Measurements from ENCODE around the gene CBX8. TPM values are rescaled to one million over a fixed set of nuclear protein-coding genes. Genes with fewer than 3 reads are reported as not detected.

CBX8 gene
- total and polyA plus RNA-seq, 2 of the 8 experiments (the other 6 are each of a cell fraction or from before 2014, with no cell fraction given): 0.09 to 2.1 TPM

DNA sequence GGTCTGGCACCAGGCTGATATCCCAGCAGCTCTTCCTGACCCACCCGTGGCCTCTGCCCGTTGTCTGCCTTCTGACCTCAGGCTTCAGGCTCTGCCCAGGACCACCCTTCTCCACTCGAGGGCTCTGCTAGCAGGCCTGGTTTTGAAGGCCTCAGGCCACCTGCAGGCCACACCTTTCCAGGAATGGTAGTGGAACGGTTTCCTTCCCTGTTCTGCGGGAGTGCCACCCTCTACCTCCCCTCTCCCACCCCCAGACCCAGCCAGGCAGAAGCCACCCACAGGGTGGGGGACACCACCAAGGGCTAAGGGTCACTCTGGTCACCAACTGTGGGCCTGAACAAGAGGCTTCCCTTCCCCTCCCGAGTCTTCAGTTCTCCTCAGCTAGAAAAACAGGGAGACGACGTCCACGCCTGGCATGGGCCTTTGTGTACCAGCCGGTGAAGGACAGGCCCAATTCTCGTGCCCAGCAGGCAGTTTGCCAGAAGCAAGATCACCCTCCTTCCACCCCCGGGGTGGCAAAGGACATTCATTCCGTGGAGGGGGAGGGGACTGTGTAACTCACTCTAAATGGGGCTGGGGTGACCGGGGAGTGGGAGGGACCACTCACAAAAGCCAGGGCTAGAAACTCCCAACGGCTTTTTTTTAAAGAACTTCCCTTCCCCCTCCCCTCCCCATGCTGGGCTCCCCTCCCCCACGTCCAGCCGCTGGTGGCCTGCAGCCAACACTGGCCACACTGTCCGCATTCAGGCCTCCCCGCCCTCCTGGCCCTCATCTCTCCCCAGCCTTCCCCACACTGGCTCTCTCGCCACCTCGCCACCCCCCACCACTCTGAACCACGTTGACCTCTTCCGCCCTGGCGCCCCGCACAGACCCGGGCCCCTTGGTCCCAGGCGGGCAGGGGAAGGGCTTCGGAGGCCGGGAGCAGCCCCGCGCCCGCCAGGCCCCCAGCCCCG, 34.7 kb upstream of the CBX8 start:
- Histone ChIP-seq H3K23ac (ENCODE audit: insufficient read length) (no peak overlapping the region), H3K56ac (replicated peaks; ENCODE audit: insufficient read length, low read depth, low read length) (no peak overlapping the region), H3K79me1 (ENCODE audit: low read depth, low read length) (no peaks in the 10 kb centered on the region), H3K4me1 (replicated peaks in 1 of 4; ENCODE audit: control insufficient read depth in 3 of 4, insufficient read depth in 4 of 4, low read length in 3 of 4) (peaks cover 3 to 47% (median 22%) of the 10 kb centered on the region in 4 experiments), H3K79me2 (ENCODE audit: control insufficient read depth in 1 of 2, insufficient read depth in 2 of 2, low read length in 2 of 2) (no peaks in the 10 kb centered on the region), H2BK15ac (ENCODE audit: low read length) (peak overlapping the region; percentile 97), H4K20me1 (replicated peaks in 1 of 2; ENCODE audit: control insufficient read depth in 1 of 2, insufficient read depth in 2 of 2, low read length in 2 of 2) (peaks cover 7 to 17% of the 10 kb centered on the region in 2 experiments), H3K4me3 (ENCODE audit: extremely low read depth in 1 of 4, insufficient read depth in 2 of 4, low read depth in 3 of 4, low read length in 4 of 4) (peak overlapping the region; percentile 9 to 59 (median 26)), H3K27ac (ENCODE audit: low read depth, low read length) (no peak overlapping the region), H2BK120ac (replicated peaks; ENCODE audit: low read depth, low read length) (no peak overlapping the region), H3K18ac (ENCODE audit: extremely low read depth, low read length) (peak overlapping the region; percentile 55), H2AK5ac (ENCODE audit: low read depth, low read length) (peak overlapping the region; percentile 95), H3K4me2 (ENCODE audit: insufficient read depth in 1 of 2, low read depth in 2 of 2, low read length in 2 of 2) (peak overlapping the region; percentile 76 to 82), H3K36me3 (ENCODE audit: control insufficient read depth in 2 of 4, insufficient read depth in 4 of 4, low read length in 3 of 4) (peaks cover 0 to 4% (median 0%) of the 10 kb centered on the region in 4 experiments; a peak in 2 of 8 replicates), H3K23me2 (ENCODE audit: low read depth, low read length) (peaks cover 10% of the 10 kb centered on the region; the same call in 1 of the 2 replicates), H2BK5ac (ENCODE audit: low read depth, low read length) (peak overlapping the region; percentile 66; the same call in 1 of the 2 replicates), H3K27me3 (replicated peaks in 1 of 4; ENCODE audit: control insufficient read depth in 3 of 4, extremely low read depth in 1 of 4, insufficient read depth in 3 of 4, low read length in 3 of 4) (peaks cover 59 to 96% (median 86%) of the 10 kb centered on the region in 4 experiments), H3K4ac (replicated peaks; ENCODE audit: insufficient read length, low read depth, low read length) (peak overlapping the region; percentile 4), H2BK12ac (ENCODE audit: low read depth, low read length) (peak overlapping the region; percentile 97; the same call in 1 of the 2 replicates), H4K91ac (replicated peaks; ENCODE audit: insufficient read length, low read length) (peak overlapping the region; percentile 12), H4K8ac (ENCODE audit: extremely low read depth, insufficient read depth, low read length) (peak overlapping the region; percentile 9; the same call in 1 of the 2 replicates), H3K9me3 (ENCODE audit: insufficient read depth in 2 of 2, low read depth in 1 of 2, low read length in 1 of 2) (no peaks in the 10 kb centered on the region; a peak in 1 of 4 replicates), H3K9ac (replicated peaks in 1 of 4; ENCODE audit: extremely low read depth in 1 of 4, low read depth in 3 of 4, low read length in 3 of 4) (no peak overlapping the region), H3K14ac (ENCODE audit: insufficient read length) (no peak overlapping the region), H2AFZ (ENCODE audit: low read length) (no peak overlapping the region), H4K5ac (ENCODE audit: insufficient read length, low read depth, low read length) (no peak overlapping the region), H2BK20ac (ENCODE audit: low read length) (peak overlapping the region; percentile 98)
- DNase-seq (ENCODE audit: low read depth in 1 of 2, low spot score in 2 of 2) (peak in 1 of 2 experiments; percentile 71), FAIRE-seq (no peak)
- CTCF ChIA-PET (ENCODE audit: partially characterized antibody): interaction anchor here (1.0 to 24.7 kb wide), 6 partner anchors 9 to 143 kb away, joined by 3 to 576 read pairs (median 14); partner anchors contain the start of genes CBX4 and CBX8
- 19% methylated on average over 21 of the region's 33 CpGs; no CpG with 5 or more reads in 1 of the 2 experiments for WGBS, 2 experiments (ENCODE audit: extremely low coverage in 1 of 2, insufficient coverage in 1 of 2, insufficient read length in 1 of 2, insufficient replicate concordance in 2 of 2, low coverage in 1 of 2, low lambda C conversion rate in 2 of 2, missing lambda C conversion rate in 1 of 2)
- POLR2A ChIA-PET (ENCODE audit: partially characterized antibody): interaction anchor here (1.1 to 15.2 kb wide), 3 partner anchors 11 to 44 kb away, joined by 3 to 374 read pairs (median 6); no protein-coding TSS in a partner anchor
- peak; percentile 13 for TF ChIP-seq ASH2L (IDR thresholded peaks at IDR 0.05; ENCODE audit: low read length)
- TF ChIP-seq, protein P1, sequence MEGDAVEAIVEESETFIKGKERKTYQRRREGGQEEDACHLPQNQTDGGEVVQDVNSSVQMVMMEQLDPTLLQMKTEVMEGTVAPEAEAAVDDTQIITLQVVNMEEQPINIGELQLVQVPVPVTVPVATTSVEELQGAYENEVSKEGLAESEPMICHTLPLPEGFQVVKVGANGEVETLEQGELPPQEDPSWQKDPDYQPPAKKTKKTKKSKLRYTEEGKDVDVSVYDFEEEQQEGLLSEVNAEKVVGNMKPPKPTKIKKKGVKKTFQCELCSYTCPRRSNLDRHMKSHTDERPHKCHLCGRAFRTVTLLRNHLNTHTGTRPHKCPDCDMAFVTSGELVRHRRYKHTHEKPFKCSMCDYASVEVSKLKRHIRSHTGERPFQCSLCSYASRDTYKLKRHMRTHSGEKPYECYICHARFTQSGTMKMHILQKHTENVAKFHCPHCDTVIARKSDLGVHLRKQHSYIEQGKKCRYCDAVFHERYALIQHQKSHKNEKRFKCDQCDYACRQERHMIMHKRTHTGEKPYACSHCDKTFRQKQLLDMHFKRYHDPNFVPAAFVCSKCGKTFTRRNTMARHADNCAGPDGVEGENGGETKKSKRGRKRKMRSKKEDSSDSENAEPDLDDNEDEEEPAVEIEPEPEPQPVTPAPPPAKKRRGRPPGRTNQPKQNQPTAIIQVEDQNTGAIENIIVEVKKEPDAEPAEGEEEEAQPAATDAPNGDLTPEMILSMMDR (IDR thresholded peaks at IDR 0.05; ENCODE audit: control extremely low read depth in 1 of 3, insufficient read depth in 1 of 3, low read depth in 1 of 3, low read length in 3 of 3): no peak
- no peak for TF ChIP-seq SP2 (IDR thresholded peaks at IDR 0.05; ENCODE audit: low read length)
- TF ChIP-seq POLR2AphosphoS5 (IDR thresholded peaks at IDR 0.05; ENCODE audit: low read depth, low read length): no peak
- TF ChIP-seq TCF12 (IDR thresholded peaks at IDR 0.05; ENCODE audit: low read depth, low read length): no peak
- no peak for TF ChIP-seq PHF8 (conservative IDR thresholded peaks at IDR 0.05; ENCODE audit: low read depth, low read length)
- TF ChIP-seq, protein P2, sequence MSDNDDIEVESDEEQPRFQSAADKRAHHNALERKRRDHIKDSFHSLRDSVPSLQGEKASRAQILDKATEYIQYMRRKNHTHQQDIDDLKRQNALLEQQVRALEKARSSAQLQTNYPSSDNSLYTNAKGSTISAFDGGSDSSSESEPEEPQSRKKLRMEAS (IDR thresholded peaks at IDR 0.05): no peak

All from H1 (cell line).